HG02642 (cell line): ENCODE results near the gene PEX11B.

Source experiments
- ATAC-seq: cut with Tn5 transposase; IDR thresholded peaks from one replicate; pipeline ENCODE4 v1.9.1; 2021; ENCODE audit warnings: mild to moderate bottlenecking; ENCODE audit not compliant: unreplicated experiment, poor library complexity

The PEX11B gene

DNA sequence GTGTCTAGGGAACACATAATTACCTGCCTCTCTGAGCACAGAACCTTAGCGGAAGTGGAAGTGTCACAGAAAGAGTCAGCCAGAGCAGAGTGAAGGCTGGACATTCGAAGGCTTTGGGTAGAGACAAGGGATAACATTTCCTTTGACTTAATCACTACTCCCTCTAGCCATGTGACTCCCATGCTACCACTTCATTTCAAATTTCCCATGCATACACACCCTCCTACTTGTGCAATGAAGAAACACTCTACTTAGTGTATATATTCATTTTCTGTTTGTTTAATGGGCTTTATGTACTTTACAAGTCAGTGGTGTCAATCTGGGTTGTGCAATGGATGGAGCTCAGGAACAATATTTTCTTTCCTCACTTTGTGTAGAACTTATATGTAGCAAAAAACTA, 39.8 kb downstream of the PEX11B start:
- no peak for ATAC-seq

DNA sequence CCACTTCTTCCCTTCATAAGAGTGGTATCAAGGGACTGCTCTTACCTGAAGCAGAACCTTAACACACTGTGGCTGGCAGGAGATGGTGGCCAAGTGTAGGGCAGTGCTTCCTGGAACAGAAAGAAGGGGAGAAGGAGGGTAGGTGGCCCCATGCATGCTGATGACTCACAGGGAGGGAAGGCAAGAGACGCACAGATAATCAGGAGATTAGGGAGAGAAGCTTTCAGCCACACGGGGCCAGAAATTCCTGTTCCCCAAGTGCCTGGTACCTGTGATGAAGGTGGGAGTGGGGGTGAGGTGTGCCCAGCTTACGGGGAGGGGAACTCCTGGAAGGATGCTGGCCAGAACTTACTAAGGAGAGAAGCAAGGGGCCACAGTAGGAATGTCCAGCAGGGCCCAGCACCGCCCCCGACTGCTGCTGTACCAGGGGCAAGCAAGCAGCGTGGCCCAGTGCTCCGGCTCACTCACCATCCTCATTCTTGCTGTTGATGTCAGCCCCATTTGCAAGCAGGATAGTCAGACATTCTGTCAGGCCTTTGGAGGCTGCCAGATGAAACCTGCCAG, 40.5 kb downstream of the PEX11B start:
- no peak for ATAC-seq

DNA sequence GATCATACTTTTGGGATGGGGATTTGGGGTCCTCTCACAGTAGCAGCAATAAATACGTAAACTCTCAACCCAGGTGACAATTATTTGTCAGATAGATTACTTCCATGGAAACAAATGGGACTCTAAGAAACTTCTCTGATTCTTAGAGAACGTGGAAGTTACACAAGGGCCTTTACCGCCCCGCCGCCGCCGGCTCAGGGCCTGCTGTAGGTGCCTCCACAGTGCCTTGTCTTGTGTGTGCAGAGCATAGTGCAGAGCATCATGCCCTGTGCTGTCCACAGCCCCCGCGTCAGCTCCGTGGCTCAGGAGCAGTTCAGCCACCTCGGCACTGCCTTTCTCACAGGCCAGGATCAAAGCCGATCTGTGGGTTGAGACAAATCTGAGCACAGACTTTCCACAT, 43.9 kb downstream of the PEX11B start:
- ATAC-seq: no peak

DNA sequence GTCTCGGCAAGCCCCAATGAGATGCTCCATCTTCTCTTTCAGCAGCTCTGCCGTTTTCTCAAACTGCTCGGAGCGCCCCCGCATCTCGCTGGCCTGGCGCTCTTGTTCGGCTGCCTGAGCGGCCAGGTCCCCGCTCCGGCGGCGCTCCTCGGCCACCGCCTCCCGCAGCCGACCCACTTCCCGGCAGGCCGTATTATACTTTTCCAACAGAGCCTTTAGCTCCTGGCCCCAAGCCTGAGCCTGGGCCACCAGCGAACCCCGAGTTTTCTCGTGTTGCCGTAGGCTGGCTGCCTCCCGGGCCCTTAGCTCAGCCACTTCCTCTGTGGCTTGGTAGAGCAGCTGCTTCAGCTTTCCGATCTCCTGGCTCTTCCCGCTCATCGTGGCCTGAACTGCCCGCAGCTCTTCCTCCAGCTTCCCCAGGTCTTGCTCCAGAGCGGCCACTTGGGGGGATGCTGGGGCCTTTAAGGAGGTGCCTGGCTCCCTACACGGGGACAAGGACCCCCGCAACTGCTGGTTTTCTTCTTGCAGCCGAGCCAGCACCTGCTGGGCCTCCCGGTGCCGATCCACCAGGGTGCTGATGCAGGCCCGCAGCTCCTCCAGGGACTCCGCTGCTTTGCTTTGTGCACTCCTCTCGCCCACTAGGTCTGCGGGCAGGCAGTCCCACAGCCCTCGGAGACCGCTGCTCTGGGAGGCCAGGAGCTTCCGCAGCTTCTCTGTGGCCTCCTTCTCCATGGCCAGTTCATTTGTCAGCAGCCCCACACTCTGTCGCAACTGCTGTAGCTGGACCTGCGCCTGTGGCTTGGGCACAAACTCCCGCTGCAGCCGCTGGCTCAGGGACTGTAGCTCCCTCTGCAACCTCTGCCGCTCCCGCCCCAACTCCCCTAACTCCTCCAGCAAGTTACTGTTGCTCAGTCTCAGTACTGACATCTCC, 46.3 kb downstream of the PEX11B start:
- ATAC-seq: no peak

DNA sequence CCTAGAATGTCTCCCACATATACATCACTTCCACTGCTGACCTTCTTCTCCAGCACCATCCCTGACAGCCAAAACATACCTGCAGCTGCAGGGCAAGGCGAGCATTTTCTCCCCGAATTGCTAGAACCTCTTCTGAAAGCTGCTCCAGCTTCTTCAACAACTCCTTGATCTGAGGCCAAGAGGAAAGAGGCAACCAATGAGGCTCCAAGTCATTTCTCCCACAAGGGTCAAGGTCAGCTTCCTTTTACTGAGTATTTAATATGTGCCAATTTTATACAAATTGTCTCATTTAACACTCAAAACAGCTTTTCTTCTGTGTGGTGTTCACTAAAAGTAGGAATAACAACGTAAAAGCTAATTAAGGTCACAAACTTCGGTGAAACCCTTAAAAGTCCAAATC, 50.3 kb downstream of the PEX11B start:
- ATAC-seq: no peak

DNA sequence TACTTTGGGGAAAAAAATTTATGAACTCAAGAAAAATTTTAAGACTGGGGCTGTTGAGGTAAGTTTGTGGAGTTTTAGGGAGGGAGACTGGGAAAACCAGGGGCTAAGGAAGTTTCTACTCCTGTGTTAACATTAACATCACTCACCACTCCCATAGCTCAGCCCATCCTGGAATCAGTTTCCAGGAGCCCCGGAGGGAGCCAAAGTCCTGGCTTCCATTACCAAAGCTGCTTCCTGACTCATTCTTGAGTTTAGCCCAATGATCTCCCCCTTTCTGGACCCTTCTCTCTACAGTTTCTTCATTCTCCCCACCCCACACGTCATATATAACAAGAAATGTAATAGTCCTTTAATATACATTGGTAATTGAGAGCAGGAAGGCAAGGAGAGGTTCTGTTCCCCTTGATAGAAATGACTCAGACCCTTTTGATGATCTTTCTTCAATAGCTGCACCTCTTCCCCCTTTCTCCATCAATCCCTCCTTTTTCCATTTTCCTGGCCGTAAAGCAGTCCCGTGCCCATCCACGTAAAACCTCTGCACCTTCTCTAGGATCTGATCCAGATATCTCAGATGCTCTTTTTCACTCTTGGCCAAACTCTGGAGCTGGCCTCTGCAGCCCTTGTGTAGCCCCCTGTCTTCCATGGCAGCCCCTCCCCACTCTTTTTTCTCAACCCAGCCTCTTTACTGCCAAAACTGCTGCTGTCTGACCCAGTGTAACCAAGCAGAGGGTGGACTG, 55.1 kb downstream of the PEX11B start:
- no peak for ATAC-seq
